Right lobe of liver (tissue), 4 donors: Measurements from ENCODE around the gene CASD1.

ENCODE experiments used
- CTCF ChIP-seq, 4 donors: fragments of 200-600 bp in 3 of 4; fragments of 450-650 bp in 1 of 4; IDR thresholded peaks; one replicate each; pipeline versions ENCODE4 v1.5.1 to v1.8.0; 2016 to 2022; ENCODE audit warnings: antibody characterized with exemption in 4 of 4, mild to moderate bottlenecking in 2 of 4
- POLR2A ChIP-seq: fragments of 450-650 bp; IDR thresholded peaks from one replicate; pipeline ENCODE4 v1.6.1; 2017; ENCODE audit warnings: antibody characterized with exemption, mild to moderate bottlenecking
- donor health status: DM: no; HTN: no; CAD: no.
- donor health status: DM: no; HTN: no; CAD: no.
- donor health status: DM: no; HTN: yes; CAD: no.

GRCh38 chr7:94561841-94562514, 52.4 kb downstream of the CASD1 start:
- TF ChIP-seq CTCF (IDR thresholded peaks at IDR 0.05) (no peak), POLR2A (no peak)
